H1 (cell line): ENCODE data around the gene DTWD1. TPM values are rescaled to one million over a fixed set of nuclear protein-coding genes. Genes with fewer than 3 reads are reported as not detected.
A peak's percentile ranks its signal among the peaks of the same experiment; 100 is the strongest.

Experiments
- CTCF ChIA-PET: fragments of 300-600 bp; sonication (Branson Sonifier 250); formaldehyde crosslinking; loops from one replicate; lab custom pipeline; 2021; ENCODE audit not compliant: partially characterized antibody; lab: Charles Lee
- POLR2A ChIA-PET: fragments of 300-600 bp; sonication (Branson Sonifier 250); formaldehyde crosslinking; loops from one replicate; lab custom pipeline; 2021; ENCODE audit warnings: inconsistent platforms; ENCODE audit not compliant: partially characterized antibody; lab: Charles Lee
- DNase-seq, 2 experiments: peaks; one replicate each; pipeline versions ENCODE4 v3.0.0 to v3.0.0-alpha.2; 2010 to 2022; ENCODE audit warnings: low spot score in 2 of 2, low read depth in 1 of 2, mixed read lengths in 1 of 2
- FAIRE-seq: peaks from 2 replicates; lab custom pipeline; 2011; peaks lifted over from hg19 to GRCh38; lab: Jason Lieb, UNC
- H2AFZ ChIP-seq: 2 replicates; pipeline ENCODE4 v1.8.1; 2012; ENCODE audit warnings: low read length, inconsistent platforms
- H2AK5ac ChIP-seq: 2 replicates; pipeline ENCODE4 v1.6.1; 2013; ENCODE audit warnings: low read depth, low read length
- H2BK120ac ChIP-seq: replicated peaks from 2 replicates; pipeline ENCODE3; 2013; ENCODE audit warnings: low read depth, low read length, inconsistent platforms
- H2BK12ac ChIP-seq: 2 replicates; pipeline ENCODE4 v1.6.1; 2013; ENCODE audit warnings: low read depth, low read length
- H2BK15ac ChIP-seq: 2 replicates; pipeline ENCODE4 v1.6.1; 2013; ENCODE audit warnings: low read length
- H2BK20ac ChIP-seq: 2 replicates; pipeline ENCODE4 v1.6.1; 2013; ENCODE audit warnings: low read length
- H2BK5ac ChIP-seq: 2 replicates; pipeline ENCODE4 v1.6.1; 2013; ENCODE audit warnings: low read depth, low read length
- H3K14ac ChIP-seq: 2 replicates; pipeline ENCODE4 v1.6.1; 2013; ENCODE audit warnings: inconsistent platforms; ENCODE audit not compliant: insufficient read length
- H3K18ac ChIP-seq: 2 replicates; pipeline ENCODE4 v1.6.1; 2013; ENCODE audit warnings: low read length; ENCODE audit errors: extremely low read depth
- H3K23ac ChIP-seq: 2 replicates; pipeline ENCODE4 v1.6.1; 2013; ENCODE audit warnings: inconsistent platforms; ENCODE audit not compliant: insufficient read length
- H3K23me2 ChIP-seq: 2 replicates; pipeline ENCODE4 v1.6.1; 2013; ENCODE audit warnings: low read depth, low read length
- H3K27ac ChIP-seq: 2 replicates; pipeline ENCODE4 v1.6.1; 2011; ENCODE audit warnings: low read depth, low read length, inconsistent platforms
- H3K27me3 ChIP-seq, 4 experiments: replicated peaks in 1 of 4; 1 replicate in 1 of 4; 2 replicates in 3 of 4; pipeline versions ENCODE4 v1.6.1 to v1.8.1; 2011 to 2013; ENCODE audit warnings: low read length in 3 of 4, mild to moderate bottlenecking in 3 of 4, inconsistent platforms in 2 of 4, mixed read lengths in 2 of 4, moderate library complexity in 1 of 4; ENCODE audit not compliant: control insufficient read depth in 3 of 4, insufficient read depth in 3 of 4; ENCODE audit errors: extremely low read depth in 1 of 4
- H3K36me3 ChIP-seq, 4 experiments: 2 replicates each; pipeline versions ENCODE4 v1.6.1 to v1.8.1; 2011 to 2013; ENCODE audit warnings: mild to moderate bottlenecking in 4 of 4, low read length in 3 of 4, moderate library complexity in 2 of 4, control low read depth in 1 of 4, inconsistent platforms in 1 of 4; ENCODE audit not compliant: insufficient read depth in 4 of 4, control insufficient read depth in 2 of 4
- H3K4ac ChIP-seq: replicated peaks from 2 replicates; pipeline ENCODE3; 2013; ENCODE audit warnings: low read length, low read depth, mixed read lengths, inconsistent platforms; ENCODE audit not compliant: insufficient read length
- H3K4me1 ChIP-seq, 4 experiments: replicated peaks in 1 of 4; 1 replicate in 1 of 4; 2 replicates in 3 of 4; pipeline versions ENCODE4 v1.6.1 to v1.8.1; 2011 to 2013; ENCODE audit warnings: low read length in 3 of 4, inconsistent platforms in 2 of 4, mixed read lengths in 1 of 4; ENCODE audit not compliant: insufficient read depth in 4 of 4, control insufficient read depth in 3 of 4
- H3K4me2 ChIP-seq, 2 experiments: 2 replicates each; pipeline versions ENCODE4 v1.6.1 to v1.8.1; 2011 to 2013; ENCODE audit warnings: low read depth in 2 of 2, low read length in 2 of 2, control low read depth in 1 of 2, inconsistent platforms in 1 of 2, mild to moderate bottlenecking in 1 of 2; ENCODE audit not compliant: insufficient read depth in 1 of 2
- H3K4me3 ChIP-seq, 4 experiments: fragments of 200-600, 300-600 bp in 1 of 4; sonication (generic), shearing (Covaris generic), sonication (Bioruptor Twin) in 1 of 4; 2 replicates each; pipeline versions ENCODE4 v1.5.1 to v1.8.1; 2011 to 2016; ENCODE audit warnings: low read length in 4 of 4, low read depth in 3 of 4, control low read depth in 2 of 4, inconsistent platforms in 2 of 4, mild to moderate bottlenecking in 2 of 4, mixed read lengths in 1 of 4, moderate library complexity in 1 of 4; ENCODE audit not compliant: insufficient read depth in 2 of 4; ENCODE audit errors: extremely low read depth in 1 of 4
- H3K56ac ChIP-seq: replicated peaks from 2 replicates; pipeline ENCODE3; 2013; ENCODE audit warnings: low read depth, mild to moderate bottlenecking, mixed read lengths, low read length, inconsistent platforms; ENCODE audit not compliant: insufficient read length
- H3K79me1 ChIP-seq: 2 replicates; pipeline ENCODE4 v1.6.1; 2013; ENCODE audit warnings: low read depth, low read length, control low read depth
- H3K79me2 ChIP-seq, 2 experiments: 2 replicates each; pipeline versions ENCODE4 v1.6.1 to v1.8.1; 2012 to 2013; ENCODE audit warnings: low read length in 2 of 2, mild to moderate bottlenecking in 2 of 2, inconsistent platforms in 1 of 2; ENCODE audit not compliant: insufficient read depth in 2 of 2, control insufficient read depth in 1 of 2
- H3K9ac ChIP-seq, 4 experiments: replicated peaks in 1 of 4; 1 replicate in 1 of 4; 2 replicates in 3 of 4; pipeline versions ENCODE4 v1.6.1 to v1.8.1; 2011 to 2013; ENCODE audit warnings: low read depth in 3 of 4, low read length in 3 of 4, control low read depth in 2 of 4, mild to moderate bottlenecking in 2 of 4, moderate library complexity in 2 of 4, inconsistent platforms in 1 of 4; ENCODE audit errors: extremely low read depth in 1 of 4
- H3K9me3 ChIP-seq, 2 experiments: 2 replicates each; pipeline versions ENCODE4 v1.6.1 to v1.8.1; 2012 to 2013; ENCODE audit warnings: mild to moderate bottlenecking in 2 of 2, moderate library complexity in 2 of 2, control low read depth in 1 of 2, inconsistent platforms in 1 of 2, low read depth in 1 of 2, low read length in 1 of 2, mixed read lengths in 1 of 2; ENCODE audit not compliant: insufficient read depth in 2 of 2
- H4K20me1 ChIP-seq, 2 experiments: replicated peaks in 1 of 2; 2 replicates each; pipeline versions ENCODE3 to v1.8.1; 2011 to 2013; ENCODE audit warnings: inconsistent platforms in 2 of 2, low read length in 2 of 2, mild to moderate bottlenecking in 1 of 2; ENCODE audit not compliant: insufficient read depth in 2 of 2, control insufficient read depth in 1 of 2
- H4K5ac ChIP-seq: 2 replicates; pipeline ENCODE4 v1.6.1; 2013; ENCODE audit warnings: low read length, low read depth, mixed read lengths, inconsistent platforms; ENCODE audit not compliant: insufficient read length
- H4K8ac ChIP-seq: 2 replicates; pipeline ENCODE4 v1.8.0; 2013; ENCODE audit warnings: mild to moderate bottlenecking, moderate library complexity, low read length, inconsistent platforms; ENCODE audit not compliant: insufficient read depth; ENCODE audit errors: extremely low read depth
- H4K91ac ChIP-seq: replicated peaks from 2 replicates; pipeline ENCODE3; 2013; ENCODE audit warnings: low read length, mixed read lengths, inconsistent platforms; ENCODE audit not compliant: insufficient read length
- CHD2 ChIP-seq: IDR thresholded peaks from 2 replicates; pipeline ENCODE4 v1.6.1; 2012; ENCODE audit warnings: low read length, improper control_type of control experiment
- CREB1 ChIP-seq: IDR thresholded peaks from 2 replicates; pipeline ENCODE4 v1.6.1; 2012; ENCODE audit warnings: inconsistent platforms
- JUN ChIP-seq: IDR thresholded peaks from 2 replicates; pipeline ENCODE4 v1.6.1; 2011; ENCODE audit warnings: low read depth, mild to moderate bottlenecking, improper control_type of control experiment, low read length
- KDM4A ChIP-seq: IDR thresholded peaks from one replicate; pipeline ENCODE4 v1.7.1; 2012; ENCODE audit warnings: low read depth, mild to moderate bottlenecking, moderate library complexity, low read length, inconsistent platforms; ENCODE audit not compliant: severe bottlenecking
- POU5F1 ChIP-seq: IDR thresholded peaks from 2 replicates; pipeline ENCODE4 v1.6.1; 2011; ENCODE audit warnings: low read depth, mild to moderate bottlenecking, low read length, moderate library complexity
- WGBS, 2 experiments: shearing (Covaris generic) in 1 of 2; methylation state at CpG; one replicate each; pipeline versions ENCODE4 v1.1.6 to v1.1.7; 2013 to 2015; ENCODE audit warnings: low lambda C conversion rate in 2 of 2, mixed read lengths in 2 of 2, inconsistent platforms in 1 of 2, low coverage in 1 of 2, missing lambda C conversion rate in 1 of 2; ENCODE audit not compliant: insufficient replicate concordance in 2 of 2, insufficient coverage in 1 of 2, insufficient read length in 1 of 2; ENCODE audit errors: extremely low coverage in 1 of 2, missing lambda C conversion rate in 1 of 2; 5-methylcytosine and 5-hydroxymethylcytosine counted together
- polyA plus RNA-seq, 7 experiments: library from polyadenylated mRNA; depleted of rRNA in 3 of 7; stranded (reverse) in 5 of 7; unstranded in 2 of 7; fragments of >200 nt in 5 of 7; fragments of 200-250 nt in 2 of 7; gene quantifications; 1 replicate in 5 of 7; 2 replicates in 1 of 7; 4 replicates in 1 of 7; pipeline versions ENCODE4 v1.2.1 to v1.2.3, GENCODE V29; 2011 to 2013; ENCODE audit warnings: missing spikeins in 2 of 7, mixed read lengths in 2 of 7
- total RNA-seq: library from RNA; stranded (reverse); fragmentation: NEBNext Ultra II Directional; extraction: Animal tissue kit (Norgen Biotek cat#: 25700); gene quantifications from 2 replicates; pipeline ENCODE4 v1.2.1, GENCODE V29; 2021

The DTWD1 gene
- total and polyA plus RNA-seq, 2 of the 8 experiments (the other 6 are each of a cell fraction or from before 2014, with no cell fraction given): 10.4 to 32.4 TPM

- H2BK120ac ChIP-seq: no peak overlapping the region
- ChIA-PET POLR2A (no interaction called here), CTCF (no interaction called here)
- H3K23ac ChIP-seq: no peak overlapping the region
- 71% methylated on average over 2 of the region's 2 CpGs; no CpG with 5 or more reads in 1 of the 2 experiments for WGBS, 2 experiments
- H3K4me3 ChIP-seq: no peak overlapping the region
- H2BK20ac ChIP-seq: no peak overlapping the region
- H3K14ac ChIP-seq: no peak overlapping the region
- no peaks in the 10 kb centered on the region; a peak in 1 of 8 replicates for H3K36me3 ChIP-seq
- TF ChIP-seq CHD2: no peak
- TF ChIP-seq POU5F1: peak; percentile 65; the same call in 1 of the 2 replicates
- TF ChIP-seq CREB1: no peak
- TF ChIP-seq JUN: no peak
- no peak for TF ChIP-seq KDM4A
- DNase-seq (no peak), FAIRE-seq (no peak)
- no peak overlapping the region for H3K4me2 ChIP-seq
- no peak overlapping the region for H3K27ac ChIP-seq
- no peaks in the 10 kb centered on the region for H3K4me1 ChIP-seq
- no peak overlapping the region for H2AFZ ChIP-seq
- no peak overlapping the region for H2BK15ac ChIP-seq
- H3K56ac ChIP-seq: no peak overlapping the region
- H3K23me2 ChIP-seq: no peaks in the 10 kb centered on the region
- no peak overlapping the region for H3K9ac ChIP-seq
- no peak overlapping the region for H2BK5ac ChIP-seq
- no peaks in the 10 kb centered on the region for H3K79me1 ChIP-seq
- H3K27me3 ChIP-seq: no peaks in the 10 kb centered on the region
- 0 out of 4 replicates have a peak, but pooled peaks cover 0 to 4% of the 10 kb centered on the region in 2 experiments for H3K9me3 ChIP-seq
- no peak overlapping the region for H4K91ac ChIP-seq
- no peak overlapping the region for H4K8ac ChIP-seq
- H4K20me1 ChIP-seq: no peaks in the 10 kb centered on the region
- no peaks in the 10 kb centered on the region for H3K79me2 ChIP-seq
- no peak overlapping the region for H3K18ac ChIP-seq
- H2AK5ac ChIP-seq: no peak overlapping the region
- H3K4ac ChIP-seq: no peak overlapping the region
- no peak overlapping the region for H2BK12ac ChIP-seq
- H4K5ac ChIP-seq: no peak overlapping the region
Measured at GRCh38 chr15:49610157-49610918, 10.5 kb upstream of the DTWD1 start.
